Activated naive CD4-positive, alpha-beta T cell treated with anti-CD3 and anti-CD28 coated beads for 36 hours (primary cell): ENCODE data around the gene PCDHGA1. TPM values are rescaled to one million over a fixed set of nuclear protein-coding genes. Genes with fewer than 3 reads are reported as not detected.
"Not testable (repeated sequence)": the region's sequence is repeated elsewhere in the genome, so short reads cannot be mapped to it uniquely, and the experiment has no call there.

ENCODE experiments used
- CTCF ChIA-PET: fragments of 350-600 bp; sonication (Branson Sonifier 250); formaldehyde crosslinking; loops from one replicate; lab custom pipeline; 2021; ENCODE audit warnings: antibody characterized with exemption; lab: Charles Lee
- DNase-seq: peaks from one replicate; pipeline ENCODE4 v3.0.0-alpha.2; 2020
- H3K27ac Mint-ChIP-seq: one replicate; pipeline ENCODE4 v1.8.0; 2021; ENCODE audit warnings: mild to moderate bottlenecking, mixed read lengths
- H3K27me3 Mint-ChIP-seq: one replicate; pipeline ENCODE4 v1.8.0; 2021; ENCODE audit warnings: low read depth, mixed read lengths
- H3K36me3 Mint-ChIP-seq: one replicate; pipeline ENCODE4 v1.8.0; 2021; ENCODE audit warnings: low read depth, mixed read lengths
- H3K4me1 Mint-ChIP-seq: one replicate; pipeline ENCODE4 v1.8.0; 2021; ENCODE audit warnings: low read depth, mixed read lengths
- H3K4me3 Mint-ChIP-seq: one replicate; pipeline ENCODE4 v1.8.0; 2021; ENCODE audit warnings: mild to moderate bottlenecking, moderate library complexity, mixed read lengths
- H3K9me3 Mint-ChIP-seq: one replicate; pipeline ENCODE4 v1.8.0; 2021; ENCODE audit warnings: mixed read lengths
- intact Hi-C: fragments of 100-400 bp; cut with micrococcal nuclease; formaldehyde crosslinking; loops from one replicate; pipeline ENCODE4 v1.15.1; 2023
- total RNA-seq, 2 experiments: library from RNA; stranded (reverse); gene quantifications; one replicate each; pipeline ENCODE4 v1.2.3, GENCODE V29; 2021

PCDHGA1 gene
- not detected for total RNA-seq

DNA sequence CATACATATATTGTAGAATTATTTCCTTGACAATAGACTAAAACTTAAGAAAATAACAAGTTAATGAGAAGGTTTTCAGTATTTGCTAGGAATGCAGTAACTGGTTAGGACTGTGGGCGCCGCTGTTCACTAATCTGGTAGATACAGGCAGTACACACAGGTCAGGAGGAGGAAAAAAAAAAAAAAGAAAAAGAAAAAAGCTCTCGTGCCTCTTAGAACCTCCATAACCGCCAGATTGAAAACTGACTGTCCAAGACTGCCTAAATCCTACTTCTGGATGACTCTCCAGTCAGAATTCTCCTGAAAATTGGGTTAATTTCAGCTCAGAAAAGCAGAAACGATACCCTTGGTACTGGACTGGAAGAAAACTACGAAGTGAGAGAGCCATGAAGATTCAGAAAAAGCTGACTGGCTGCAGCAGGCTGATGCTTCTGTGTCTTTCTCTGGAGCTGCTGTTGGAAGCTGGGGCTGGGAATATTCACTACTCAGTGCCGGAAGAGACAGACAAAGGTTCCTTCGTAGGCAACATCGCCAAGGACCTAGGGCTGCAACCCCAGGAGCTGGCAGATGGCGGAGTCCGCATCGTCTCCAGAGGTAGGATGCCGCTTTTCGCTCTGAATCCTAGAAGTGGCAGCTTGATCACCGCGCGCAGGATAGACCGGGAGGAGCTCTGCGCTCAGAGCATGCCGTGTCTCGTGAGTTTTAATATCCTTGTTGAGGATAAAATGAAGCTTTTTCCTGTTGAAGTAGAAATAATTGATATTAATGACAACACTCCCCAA is at the start of gene PCDHGA1:
TSS of gene PCDHGA1 (plus strand) at position 216 of the 782 bp plus-strand sequence.
- peaks cover 26% of the 10 kb centered on the region for H3K9me3 Mint-ChIP-seq
- H3K4me3 Mint-ChIP-seq = no peak within 1 kb of the TSS
- peaks cover 52% of the 10 kb centered on the region for H3K27me3 Mint-ChIP-seq
- CTCF ChIA-PET = interaction anchor here (0.7 to 2.7 kb wide), 4 partner anchors 9 to 233 kb away, joined by 3 to 19 read pairs (median 4); partner anchors contain the start of gene TAF7
- intact Hi-C loops = no loop called here
- no peak within 1 kb of the TSS for H3K27ac Mint-ChIP-seq
- peak; percentile 38 for DNase-seq
- peaks cover 2% of the 10 kb centered on the region for H3K4me1 Mint-ChIP-seq
- H3K36me3 Mint-ChIP-seq = peaks cover 19% of the 10 kb centered on the region

- H3K27me3 Mint-ChIP-seq = no peaks in the 10 kb centered on the region
- CTCF ChIA-PET = no interaction called here
- peaks cover 55% of the 10 kb centered on the region for H3K9me3 Mint-ChIP-seq
- no peak for DNase-seq
- intact Hi-C loops = no loop called here
- H3K4me3 Mint-ChIP-seq = no peak overlapping the region
- H3K4me1 Mint-ChIP-seq = no peaks in the 10 kb centered on the region
- no peak overlapping the region for H3K27ac Mint-ChIP-seq
- peaks cover 47% of the 10 kb centered on the region for H3K36me3 Mint-ChIP-seq
These were observed 31.9 kb upstream of the PCDHGA1 start for GRCh38 chr5:141298376-141298775.

DNA sequence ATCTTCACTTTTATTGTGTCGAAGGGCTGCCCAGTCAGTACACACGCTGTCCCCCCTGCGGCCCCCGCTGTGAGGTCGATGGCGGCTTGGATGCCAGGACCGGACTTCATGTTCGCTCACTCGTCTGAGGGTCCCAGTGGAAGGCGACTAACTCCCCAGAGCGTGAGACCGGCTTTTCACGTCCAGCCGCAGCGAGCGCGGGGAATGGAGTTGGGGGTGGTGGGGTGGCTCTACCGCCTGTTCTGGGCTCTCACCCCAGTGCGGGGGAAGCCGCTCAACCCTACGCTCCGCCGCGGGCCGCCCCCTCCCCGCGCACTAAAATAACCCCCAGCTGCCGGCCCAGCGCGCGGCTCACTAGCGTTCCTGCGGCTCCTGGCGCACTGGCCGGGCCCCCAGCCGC is 26.6 kb upstream of the PCDHGA1 start, which contains the start of gene SLC25A2:
TSS of gene SLC25A2 (minus strand) at position 294 of the 400 bp plus-strand sequence. CDS start at position 110, 184 bp downstream.
- H3K27me3 Mint-ChIP-seq = no peaks in the 10 kb centered on the region
- intact Hi-C loops = no loop called here
- no peak within 1 kb of the TSS for H3K27ac Mint-ChIP-seq
- H3K4me3 Mint-ChIP-seq = no peak within 1 kb of the TSS
- no peak for DNase-seq
- H3K4me1 Mint-ChIP-seq = no peaks in the 10 kb centered on the region
- H3K9me3 Mint-ChIP-seq = peaks cover 55% of the 10 kb centered on the region
- CTCF ChIA-PET = interaction anchor here (0.6 kb wide), 1 partner anchor 80 kb away, joined by 5 read pairs; the partner anchor contains the start of gene PCDHB14
- peaks cover 41% of the 10 kb centered on the region for H3K36me3 Mint-ChIP-seq

GRCh38 chr5:141306630-141307029 is 23.7 kb upstream of the PCDHGA1 start:
- no peak for DNase-seq
- CTCF ChIA-PET = no interaction called here
- Mint-ChIP-seq H3K4me3 (no peak overlapping the region), H3K4me1 (no peaks in the 10 kb centered on the region), H3K9me3 (peaks cover 70% of the 10 kb centered on the region), H3K36me3 (peaks cover 49% of the 10 kb centered on the region), H3K27ac (no peak overlapping the region), H3K27me3 (no peaks in the 10 kb centered on the region)
- intact Hi-C loops = no loop called here

DNA sequence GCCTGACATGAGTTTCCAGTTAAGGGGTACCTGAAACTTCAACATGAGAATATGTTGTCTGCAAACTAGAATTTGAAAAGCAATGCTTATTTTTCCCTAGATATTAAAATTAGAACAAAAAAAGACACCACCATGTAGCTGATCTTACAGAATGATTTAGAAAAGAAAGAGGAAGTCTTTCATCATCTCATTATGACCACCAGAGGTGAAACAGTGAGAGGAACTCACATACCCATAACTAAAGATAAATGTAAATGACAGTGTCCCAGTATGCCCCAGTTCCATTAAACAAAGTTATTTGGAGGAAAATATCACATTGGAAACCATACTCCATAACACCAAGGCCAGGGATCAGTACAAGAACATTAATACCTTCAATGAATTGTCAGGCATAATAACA is 16.6 kb upstream of the PCDHGA1 start:
- CTCF ChIA-PET = no interaction called here
- peaks cover 6% of the 10 kb centered on the region for H3K4me1 Mint-ChIP-seq
- intact Hi-C loops = no loop called here
- H3K36me3 Mint-ChIP-seq = peaks cover 71% of the 10 kb centered on the region
- DNase-seq = no peak
- H3K4me3 Mint-ChIP-seq = no peak overlapping the region
- peaks cover 76% of the 10 kb centered on the region for H3K9me3 Mint-ChIP-seq
- no peaks in the 10 kb centered on the region for H3K27me3 Mint-ChIP-seq
- no peak overlapping the region for H3K27ac Mint-ChIP-seq

GRCh38 chr5:141316963-141317362 is 13.4 kb upstream of the PCDHGA1 start:
- intact Hi-C loops, CTCF ChIA-PET, H3K27me3 Mint-ChIP-seq, H3K4me3 Mint-ChIP-seq, DNase-seq, H3K27ac Mint-ChIP-seq: not testable (repeated sequence)
- H3K9me3 Mint-ChIP-seq = peaks cover 65% of the 10 kb centered on the region
- peaks cover 25% of the 10 kb centered on the region for H3K4me1 Mint-ChIP-seq
- peaks cover 75% of the 10 kb centered on the region for H3K36me3 Mint-ChIP-seq

- CTCF ChIA-PET = interaction anchor here (0.9 to 2.1 kb wide), 6 partner anchors 10 to 1512 kb away, joined by 3 to 8 read pairs (median 4); partner anchors contain the start of gene PCDHGA10
These were observed 11.1 kb upstream of the PCDHGA1 start for GRCh38 chr5:141319202-141319601.

DNA sequence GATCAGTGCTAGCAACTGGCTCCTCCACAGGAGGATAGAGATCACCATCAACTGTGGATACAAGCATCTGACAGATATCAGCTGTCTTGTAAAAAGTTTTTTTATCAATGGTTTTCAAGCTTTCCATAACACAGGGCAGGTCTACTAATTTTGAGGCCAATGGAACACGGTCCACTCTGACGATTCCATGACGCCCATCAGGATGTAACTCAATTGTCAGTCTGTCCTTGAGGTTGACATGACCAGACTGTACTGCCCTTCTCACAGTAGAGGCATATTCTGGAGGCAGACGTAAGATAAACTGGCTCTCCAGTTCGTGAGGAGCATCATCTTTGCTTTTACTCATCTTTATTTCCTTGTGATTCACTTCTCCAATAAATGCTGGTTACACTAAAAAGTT is 10.6 kb upstream of the PCDHGA1 start:
- intact Hi-C loops = loop anchor here (1.0 to 10.0 kb wide), 11 partner anchors 23 to 1202 kb away; partner anchors contain the start of genes ANKHD1, PCDHGA10, PCDHGA3 and PFDN1
- H3K36me3 Mint-ChIP-seq = peaks cover 56% of the 10 kb centered on the region
- DNase-seq = no peak
- peaks cover 45% of the 10 kb centered on the region for H3K9me3 Mint-ChIP-seq
- peak overlapping the region; percentile 99 for H3K27ac Mint-ChIP-seq
- peaks cover 25% of the 10 kb centered on the region for H3K4me1 Mint-ChIP-seq
- CTCF ChIA-PET = interaction anchor here (0.6 to 2.1 kb wide), 22 partner anchors 8 to 1511 kb away, joined by 3 to 19 read pairs (median 4); partner anchors contain the start of genes PCDHGA1, PCDHGA10, PCDHGA12 and PCDHGA2
- H3K27me3 Mint-ChIP-seq = no peaks in the 10 kb centered on the region
- peak overlapping the region; percentile 97 for H3K4me3 Mint-ChIP-seq

More at GRCh38 chr5:141319202-141319601, 11.1 kb upstream of the PCDHGA1 start:
- Mint-ChIP-seq H3K4me1 (peaks cover 25% of the 10 kb centered on the region), H3K36me3 (peaks cover 58% of the 10 kb centered on the region), H3K27ac (peak overlapping the region; percentile 39), H3K4me3 (peak overlapping the region; percentile 97), H3K9me3 (peaks cover 47% of the 10 kb centered on the region), H3K27me3 (no peaks in the 10 kb centered on the region)
- no peak for DNase-seq
- intact Hi-C loops = no loop called here

DNA sequence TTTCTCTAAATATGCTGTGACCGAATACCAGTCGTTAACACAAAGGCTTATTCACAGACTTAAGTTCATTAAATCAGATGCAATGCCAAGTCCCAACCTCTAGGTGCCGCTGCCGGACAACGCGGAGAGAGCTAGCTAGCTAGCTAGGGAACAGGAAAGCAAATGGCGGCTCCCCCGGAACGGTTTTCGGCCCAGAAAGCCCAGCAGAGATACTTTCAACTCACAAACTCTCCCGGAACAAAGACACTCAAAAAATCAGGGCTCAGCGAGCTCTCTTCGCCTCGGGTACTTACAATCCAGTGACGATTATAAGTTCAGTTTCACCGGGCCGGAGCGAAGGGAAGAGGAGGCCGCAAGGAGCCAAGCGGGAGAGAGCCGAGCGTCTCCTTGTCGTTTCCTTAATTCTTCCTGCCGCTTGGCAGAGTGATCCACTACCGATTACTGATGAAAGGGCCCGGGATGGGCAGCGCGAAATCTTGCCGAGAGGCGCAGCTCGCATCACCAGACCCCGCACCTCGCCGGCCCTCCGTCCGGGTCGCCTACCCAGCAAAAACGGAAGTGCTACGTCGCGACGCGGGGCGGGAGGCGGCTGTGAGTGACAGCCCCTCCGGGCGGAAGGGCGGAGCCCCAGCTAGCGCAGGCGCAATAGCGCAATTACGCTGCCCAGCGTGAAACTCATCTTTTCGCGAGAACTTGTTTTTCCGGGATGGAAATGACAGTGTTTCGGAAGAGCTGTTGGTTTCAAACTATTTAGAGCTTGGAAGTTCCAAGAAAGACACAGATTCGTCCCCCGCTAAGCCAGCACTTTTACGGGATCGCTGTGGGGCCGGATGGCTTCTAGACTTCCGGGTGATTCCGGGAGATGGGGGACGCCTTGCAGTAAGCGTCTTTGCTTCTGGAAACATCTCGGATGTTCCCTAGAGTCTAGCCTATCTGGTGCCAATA is 9.8 kb upstream of the PCDHGA1 start, which contains the start of gene TAF7:
TSS of gene TAF7 (minus strand) at position 560 of the 945 bp plus-strand sequence. CDS start 740 bp downstream, outside the sequence.
- peak within 1 kb of the TSS; percentile 97 for H3K4me3 Mint-ChIP-seq
- peaks cover 48% of the 10 kb centered on the region for H3K36me3 Mint-ChIP-seq
- peaks cover 25% of the 10 kb centered on the region for H3K4me1 Mint-ChIP-seq
- H3K27me3 Mint-ChIP-seq = no peaks in the 10 kb centered on the region
- H3K9me3 Mint-ChIP-seq = peaks cover 38% of the 10 kb centered on the region
- peak within 1 kb of the TSS; percentile 99 for H3K27ac Mint-ChIP-seq
- peak; percentile 95 for DNase-seq
- CTCF ChIA-PET = interaction anchor here (0.6 to 2.7 kb wide), 26 partner anchors 9 to 244 kb away, joined by 3 to 19 read pairs (median 4); partner anchors contain the start of genes PCDHGA1, PCDHGA10, PCDHGA12 and PCDHGA2
- intact Hi-C loops = loop anchor here (1.0 to 10.0 kb wide), 11 partner anchors 22 to 1203 kb away; partner anchors contain the start of genes ANKHD1, PCDHGA10, PCDHGA3 and PFDN1

DNA sequence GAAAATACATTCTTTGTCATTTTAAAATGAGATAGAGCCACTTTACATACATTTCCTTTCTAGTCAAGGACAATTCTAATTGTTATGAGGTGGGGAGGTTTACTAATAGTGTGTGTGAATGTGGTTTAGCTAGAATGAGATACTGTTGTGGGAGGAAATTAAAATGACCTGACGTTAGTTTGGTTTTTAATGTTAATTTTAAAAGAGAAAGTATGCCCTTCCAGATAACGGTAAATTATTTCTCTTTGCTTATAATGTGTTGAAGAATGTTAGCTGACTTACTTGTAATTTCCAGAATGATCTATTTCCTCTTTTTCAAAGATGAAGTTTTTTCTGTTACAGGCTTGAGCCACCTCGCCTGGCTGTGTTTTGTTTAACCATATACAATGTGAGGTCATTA is 8.1 kb upstream of the PCDHGA1 start:
- no peak overlapping the region for H3K27ac Mint-ChIP-seq
- peaks cover 32% of the 10 kb centered on the region for H3K36me3 Mint-ChIP-seq
- peaks cover 26% of the 10 kb centered on the region for H3K4me1 Mint-ChIP-seq
- DNase-seq = no peak
- peaks cover 5% of the 10 kb centered on the region for H3K27me3 Mint-ChIP-seq
- CTCF ChIA-PET = interaction anchor here (2.5 to 2.7 kb wide), 2 partner anchors 236 to 242 kb away, joined by 10 to 15 read pairs; no protein-coding TSS in a partner anchor
- H3K9me3 Mint-ChIP-seq = peaks cover 29% of the 10 kb centered on the region
- intact Hi-C loops = loop anchor here (5.0 to 10.0 kb wide), 2 partner anchors 237 to 1205 kb away; no protein-coding TSS in a partner anchor
- no peak overlapping the region for H3K4me3 Mint-ChIP-seq

GRCh38 chr5:141326088-141326854 is 4.0 kb upstream of the PCDHGA1 start:
- Mint-ChIP-seq H3K4me1 (peaks cover 2% of the 10 kb centered on the region), H3K27me3 (peaks cover 24% of the 10 kb centered on the region), H3K27ac (no peak overlapping the region), H3K9me3 (peaks cover 12% of the 10 kb centered on the region), H3K36me3 (peaks cover 2% of the 10 kb centered on the region), H3K4me3 (peak overlapping the region; percentile 82)
- DNase-seq = peak; percentile 82
- CTCF ChIA-PET = interaction anchor here (0.6 to 1.5 kb wide), 3 partner anchors 44 to 186 kb away, joined by 4 to 6 read pairs (median 4); partner anchors contain the start of gene PCDHGA12
- intact Hi-C loops = loop anchor here (1.0 to 10.0 kb wide), 2 partner anchors 198 to 241 kb away; no protein-coding TSS in a partner anchor
